ENCODE measurements around the gene DDX46. TPM values are rescaled to one million over a fixed set of nuclear protein-coding genes. Genes with fewer than 3 reads are reported as not detected.

DDX46 gene
- total RNA-seq, 2 donors from 2014 or later = 78.7 to 79.4 TPM

DNA sequence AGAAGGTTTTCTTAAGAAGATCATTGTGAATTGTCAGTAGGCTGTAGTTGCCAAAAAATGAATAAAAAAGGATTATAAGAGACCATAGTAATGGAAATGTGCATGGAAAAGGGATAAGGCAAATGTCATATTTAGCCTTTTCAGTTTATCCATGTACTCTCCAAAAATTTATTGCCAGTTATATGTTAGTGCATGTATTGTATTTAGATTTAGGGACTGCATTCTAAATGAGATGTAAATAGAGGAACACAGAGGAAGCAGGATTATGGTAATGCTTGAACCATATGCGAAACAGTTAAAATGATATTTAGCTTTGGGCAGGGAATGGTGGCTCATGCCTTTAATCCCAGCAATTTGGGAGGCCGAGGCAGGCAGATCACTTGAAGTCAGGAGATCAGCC lies 33.0 kb downstream of the DDX46 start:
- Mint-ChIP-seq H3K27ac (no peak overlapping the region), H3K9me3 (no peaks in the 10 kb centered on the region), H3K36me3 (ENCODE audit: low read depth) (peaks cover 89% of the 10 kb centered on the region), H3K4me3 (no peak overlapping the region), H3K4me1 (no peaks in the 10 kb centered on the region), H3K27me3 (ENCODE audit: insufficient read depth) (no peaks in the 10 kb centered on the region)
- Histone ChIP-seq H3K36me3 (ENCODE audit: control insufficient read depth, insufficient read depth, low read length) (peaks cover 91% of the 10 kb centered on the region), H3K9ac (ENCODE audit: extremely low read depth, low read length, poor library complexity, severe bottlenecking) (no peak overlapping the region), H3K27me3 (ENCODE audit: control insufficient read depth, insufficient read depth, low read length, poor library complexity, severe bottlenecking) (no peaks in the 10 kb centered on the region), H3K4me3 (ENCODE audit: low read length) (no peak overlapping the region), H3K27ac (ENCODE audit: low read depth, low read length) (no peak overlapping the region), H3K9me3 (ENCODE audit: control insufficient read depth, low read length) (no peaks in the 10 kb centered on the region), H3K4me1 (ENCODE audit: control insufficient read depth, insufficient read depth, low read length) (no peaks in the 10 kb centered on the region)
- 90 to 98% methylated on average over 2 of the region's 2 CpGs for WGBS, 2 experiments (ENCODE audit: insufficient coverage in 1 of 2, insufficient read length in 1 of 2)
- no peak for DNase-seq
- TF ChIP-seq CTCF (conservative IDR thresholded peaks at IDR 0.05) = no peak

GRCh38 chr5:134792286-134792685 lies 33.7 kb downstream of the DDX46 start:
- Histone ChIP-seq H3K27me3 (ENCODE audit: control insufficient read depth, insufficient read depth, low read length, poor library complexity, severe bottlenecking) (no peaks in the 10 kb centered on the region), H3K4me3 (ENCODE audit: low read length) (no peak overlapping the region), H3K9me3 (ENCODE audit: control insufficient read depth, low read length) (no peaks in the 10 kb centered on the region), H3K9ac (ENCODE audit: extremely low read depth, low read length, poor library complexity, severe bottlenecking) (no peak overlapping the region), H3K27ac (ENCODE audit: low read depth, low read length) (no peak overlapping the region), H3K4me1 (ENCODE audit: control insufficient read depth, insufficient read depth, low read length) (no peaks in the 10 kb centered on the region), H3K36me3 (ENCODE audit: control insufficient read depth, insufficient read depth, low read length) (peaks cover 86% of the 10 kb centered on the region)
- Mint-ChIP-seq H3K27me3 (ENCODE audit: insufficient read depth) (no peaks in the 10 kb centered on the region), H3K27ac (no peak overlapping the region), H3K4me3 (no peak overlapping the region), H3K4me1 (no peaks in the 10 kb centered on the region), H3K36me3 (ENCODE audit: low read depth) (peaks cover 85% of the 10 kb centered on the region), H3K9me3 (no peaks in the 10 kb centered on the region)
- 97 to 100% methylated on average over 1 to 3 of the region's 3 CpGs for WGBS, 2 experiments (ENCODE audit: insufficient coverage in 1 of 2, insufficient read length in 1 of 2)
- TF ChIP-seq CTCF (conservative IDR thresholded peaks at IDR 0.05) = no peak
- DNase-seq = no peak

DNA sequence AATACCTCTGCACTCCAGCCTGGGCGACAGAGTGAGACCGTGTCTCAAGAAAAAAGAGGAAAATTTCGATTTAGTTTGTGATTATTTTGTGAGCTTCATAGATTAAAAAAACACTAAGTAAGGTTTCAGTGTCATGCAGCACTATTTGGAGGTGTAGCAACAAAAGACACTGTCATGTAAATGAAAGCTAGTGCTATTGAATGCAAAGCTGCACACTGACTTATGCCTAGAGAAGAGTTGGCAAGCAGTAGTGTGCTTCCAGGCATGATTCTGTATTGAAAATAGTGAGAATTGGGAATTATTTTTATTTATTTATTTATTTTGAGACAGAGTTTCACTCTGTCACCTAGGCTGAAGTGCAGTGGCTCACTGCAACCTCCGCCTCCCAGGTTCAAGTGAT lies 34.5 kb downstream of the DDX46 start:
- no peak for TF ChIP-seq CTCF (conservative IDR thresholded peaks at IDR 0.05)
- H3K4me3 ChIP-seq (ENCODE audit: low read length) = no peak overlapping the region
- no peaks in the 10 kb centered on the region for H3K4me1 ChIP-seq (ENCODE audit: control insufficient read depth, insufficient read depth, low read length)
- Mint-ChIP-seq H3K36me3 (ENCODE audit: low read depth) (peaks cover 82% of the 10 kb centered on the region), H3K4me3 (no peak overlapping the region), H3K27me3 (ENCODE audit: insufficient read depth) (no peaks in the 10 kb centered on the region), H3K4me1 (no peaks in the 10 kb centered on the region), H3K27ac (no peak overlapping the region), H3K9me3 (no peaks in the 10 kb centered on the region)
- peaks cover 83% of the 10 kb centered on the region for H3K36me3 ChIP-seq (ENCODE audit: control insufficient read depth, insufficient read depth, low read length)
- 88 to 90% methylated on average over 4 of the region's 4 CpGs for WGBS, 2 experiments (ENCODE audit: insufficient coverage in 1 of 2, insufficient read length in 1 of 2)
- no peak overlapping the region for H3K9ac ChIP-seq (ENCODE audit: extremely low read depth, low read length, poor library complexity, severe bottlenecking)
- H3K9me3 ChIP-seq (ENCODE audit: control insufficient read depth, low read length) = no peaks in the 10 kb centered on the region
- H3K27me3 ChIP-seq (ENCODE audit: control insufficient read depth, insufficient read depth, low read length, poor library complexity, severe bottlenecking) = no peaks in the 10 kb centered on the region
- H3K27ac ChIP-seq (ENCODE audit: low read depth, low read length) = no peak overlapping the region
- no peak for DNase-seq

Data from endodermal cell (in vitro differentiated cells).